Gastrocnemius medialis (tissue), 4 donors: Measurements from ENCODE around the gene CCDC177. TPM values are rescaled to one million over a fixed set of nuclear protein-coding genes. Genes with fewer than 3 reads are reported as not detected.

Source experiments
- ATAC-seq, 2 donors: fragments of 150-250 bp; one replicate each; pipeline ENCODE4 v1.9.1; 2016
- DNase-seq, 2 donors: peaks; one replicate each; pipeline ENCODE4 v3.0.0-alpha.2; 2019
- H3K27ac ChIP-seq, 4 donors: fragments of 200-600 bp; sonication (generic); 1 replicate in 1 of 4; 2 replicates in 3 of 4; pipeline ENCODE4 v1.5.1; 2016 to 2018; ENCODE audit warnings: mild to moderate bottlenecking in 2 of 4, moderate library complexity in 1 of 4
- H3K27me3 ChIP-seq, 3 donors: fragments of 200-600 bp; sonication (generic) in 2 of 3; 1 replicate in 1 of 3; 2 replicates in 2 of 3; pipeline versions ENCODE4 v1.5.1 to v1.6.0; 2016 to 2019; ENCODE audit warnings: mild to moderate bottlenecking in 1 of 3, moderate library complexity in 1 of 3
- H3K36me3 ChIP-seq, 2 donors: fragments of 200-600 bp; sonication (generic) in 1 of 2; one replicate each; pipeline ENCODE4 v1.5.1; 2017 to 2018
- H3K4me1 ChIP-seq, 2 donors: fragments of 200-600 bp; sonication (generic) in 1 of 2; one replicate each; pipeline ENCODE4 v1.5.1; 2016 to 2017; ENCODE audit warnings: mild to moderate bottlenecking in 2 of 2
- H3K4me3 ChIP-seq, 4 donors: fragments of 200-600 bp; sonication (generic) in 3 of 4; 1 replicate in 1 of 4; 2 replicates in 3 of 4; pipeline ENCODE4 v1.5.1; 2016 to 2019; ENCODE audit warnings: mild to moderate bottlenecking in 2 of 4
- H3K9me3 ChIP-seq, 3 donors: fragments of 200-600 bp; sonication (generic) in 2 of 3; 1 replicate in 1 of 3; 2 replicates in 2 of 3; pipeline ENCODE4 v1.5.1; 2016 to 2019
- POLR2A ChIP-seq, 2 donors: fragments of 450-650 bp; IDR thresholded peaks; one replicate each; pipeline ENCODE4 v1.6.1; 2017; ENCODE audit warnings: antibody characterized with exemption in 2 of 2, mild to moderate bottlenecking in 2 of 2, moderate library complexity in 2 of 2
- in situ Hi-C, 4 donors: fragments of 200-750 bp; cut with MboI; loops; one replicate each; pipeline versions ENCODE4 v1.15.0 to v1.8.0; 2017; ENCODE audit warnings: low sequenced_read_pairs in 4 of 4
- intact Hi-C: fragments of 100-400 bp; cut with DNase I; formaldehyde crosslinking; loops from one replicate; pipeline ENCODE4 v1.15.1; 2023; ENCODE audit warnings: low total_unique reads
- total RNA-seq, 4 donors: library from RNA; depleted of rRNA; stranded (reverse); fragments of >200 nt; gene quantifications; one replicate each; pipeline versions ENCODE4 v1.1.0 to v1.2.3, GENCODE V29; 2016
- TF ChIP-seq, protein P1 (sequence below), 5 experiments: fragments of 450-650 bp in 3 of 5; fragments of 200-600 bp in 2 of 5; sonication (generic) in 2 of 5; IDR thresholded peaks in 4 of 5; conservative IDR thresholded peaks in 1 of 5; 1 replicate in 4 of 5; 2 replicates in 1 of 5; pipeline ENCODE4 v1.5.1; 2016 to 2019; ENCODE audit warnings: antibody characterized with exemption in 5 of 5, mild to moderate bottlenecking in 3 of 5, moderate library complexity in 3 of 5

CCDC177 gene
- total RNA-seq, 4 donors from 2014 or later = not detected

DNA sequence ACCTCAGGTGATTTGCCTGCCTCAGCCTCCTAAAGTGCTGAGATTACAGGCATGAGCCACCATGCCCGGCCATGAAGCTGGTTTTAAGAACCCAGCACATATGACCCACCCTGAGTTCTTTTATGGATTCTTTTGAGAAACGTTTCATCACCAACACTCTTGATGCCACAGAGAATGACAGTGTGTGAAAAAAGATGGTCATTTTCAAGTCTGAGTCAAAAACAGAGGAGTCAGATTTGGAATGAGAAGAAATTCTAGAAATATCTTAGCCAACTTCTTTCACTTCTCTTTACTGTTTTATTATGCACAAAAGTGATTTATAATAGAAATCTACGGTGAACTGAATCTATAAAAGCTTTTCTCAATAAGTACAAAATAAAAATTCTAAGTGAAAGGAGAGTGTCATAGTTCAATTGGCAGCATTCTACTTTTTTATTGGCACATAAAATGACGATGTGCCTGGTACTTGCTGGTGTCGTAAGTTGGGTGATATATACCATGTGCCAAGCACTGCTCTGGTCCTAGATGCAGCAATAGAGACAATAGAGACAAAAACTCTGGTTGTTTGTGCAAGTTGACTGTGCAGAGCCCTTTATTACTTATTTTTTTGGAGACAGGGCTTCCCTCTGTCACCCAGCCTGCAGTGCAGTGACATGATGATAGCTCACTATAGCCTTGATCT lies 33.9 kb downstream of the CCDC177 start:
- no peak overlapping the region for H3K27ac ChIP-seq

DNA sequence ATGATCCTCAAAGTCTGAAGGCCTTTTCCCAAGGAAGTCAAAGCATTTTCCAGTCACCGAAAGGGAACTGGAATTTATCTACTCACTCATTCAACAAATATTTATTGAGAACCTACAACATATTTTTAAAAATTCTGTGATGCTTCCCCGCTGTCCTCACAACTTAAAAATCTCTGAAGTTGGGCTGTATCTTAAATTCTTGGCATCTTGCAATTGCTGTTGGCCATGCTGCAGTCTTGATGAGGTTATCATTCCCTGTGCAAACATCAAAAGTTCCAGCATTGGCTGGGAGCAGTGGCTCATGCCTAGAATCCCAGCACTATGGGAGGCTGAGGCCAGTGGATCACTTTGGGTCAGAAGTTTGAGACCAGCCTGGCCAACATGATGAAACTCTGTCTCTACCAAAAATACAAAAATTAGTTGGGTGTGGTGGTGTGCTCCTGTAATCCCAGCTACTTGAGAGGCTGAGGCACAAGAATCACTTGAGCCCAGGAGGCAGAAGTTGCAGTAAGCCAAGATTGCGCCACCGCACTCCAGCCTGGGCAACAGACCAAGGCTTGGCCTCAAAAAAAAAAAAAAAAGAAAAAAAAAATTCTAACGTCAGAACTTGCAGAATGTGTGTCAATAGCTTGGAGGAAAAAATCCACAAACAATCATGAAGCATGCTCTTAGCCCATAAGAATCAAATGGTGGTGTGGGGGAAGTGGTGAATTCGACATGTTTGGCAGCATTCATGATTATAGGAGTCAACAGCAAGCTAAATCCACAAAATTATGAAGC lies 34.9 kb downstream of the CCDC177 start:
- Histone ChIP-seq H3K27ac (no peak overlapping the region), H3K4me1 (peaks cover 0 to 3% of the 10 kb centered on the region in 2 donors), H3K27me3 (no peaks in the 10 kb centered on the region), H3K4me3 (no peak overlapping the region), H3K9me3 (no peaks in the 10 kb centered on the region), H3K36me3 (no peaks in the 10 kb centered on the region)
- no peak for DNase-seq
- in situ Hi-C loops = no loop called here
- intact Hi-C loops = no loop called here
- TF ChIP-seq, protein P1, sequence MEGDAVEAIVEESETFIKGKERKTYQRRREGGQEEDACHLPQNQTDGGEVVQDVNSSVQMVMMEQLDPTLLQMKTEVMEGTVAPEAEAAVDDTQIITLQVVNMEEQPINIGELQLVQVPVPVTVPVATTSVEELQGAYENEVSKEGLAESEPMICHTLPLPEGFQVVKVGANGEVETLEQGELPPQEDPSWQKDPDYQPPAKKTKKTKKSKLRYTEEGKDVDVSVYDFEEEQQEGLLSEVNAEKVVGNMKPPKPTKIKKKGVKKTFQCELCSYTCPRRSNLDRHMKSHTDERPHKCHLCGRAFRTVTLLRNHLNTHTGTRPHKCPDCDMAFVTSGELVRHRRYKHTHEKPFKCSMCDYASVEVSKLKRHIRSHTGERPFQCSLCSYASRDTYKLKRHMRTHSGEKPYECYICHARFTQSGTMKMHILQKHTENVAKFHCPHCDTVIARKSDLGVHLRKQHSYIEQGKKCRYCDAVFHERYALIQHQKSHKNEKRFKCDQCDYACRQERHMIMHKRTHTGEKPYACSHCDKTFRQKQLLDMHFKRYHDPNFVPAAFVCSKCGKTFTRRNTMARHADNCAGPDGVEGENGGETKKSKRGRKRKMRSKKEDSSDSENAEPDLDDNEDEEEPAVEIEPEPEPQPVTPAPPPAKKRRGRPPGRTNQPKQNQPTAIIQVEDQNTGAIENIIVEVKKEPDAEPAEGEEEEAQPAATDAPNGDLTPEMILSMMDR (IDR thresholded peaks at IDR 0.05 in 4 of 5, conservative IDR thresholded peaks at IDR 0.05 in 1 of 5) = no peak
- TF ChIP-seq POLR2A (IDR thresholded peaks at IDR 0.05) = no peak
- ATAC-seq = no peak

More for the DNA sequence above, 33.9 kb downstream of the CCDC177 start:
- no peaks in the 10 kb centered on the region for H3K27me3 ChIP-seq
- DNase-seq (no peak), ATAC-seq (no peak)
- H3K4me3 ChIP-seq = no peak overlapping the region
- H3K36me3 ChIP-seq = no peaks in the 10 kb centered on the region
- in situ Hi-C loops = no loop called here
- H3K4me1 ChIP-seq = no peaks in the 10 kb centered on the region
- no peaks in the 10 kb centered on the region for H3K9me3 ChIP-seq
- intact Hi-C loops = no loop called here
- no peak for TF ChIP-seq POLR2A (IDR thresholded peaks at IDR 0.05)
- TF ChIP-seq, protein P1 (IDR thresholded peaks at IDR 0.05 in 4 of 5, conservative IDR thresholded peaks at IDR 0.05 in 1 of 5) = no peak

DNA sequence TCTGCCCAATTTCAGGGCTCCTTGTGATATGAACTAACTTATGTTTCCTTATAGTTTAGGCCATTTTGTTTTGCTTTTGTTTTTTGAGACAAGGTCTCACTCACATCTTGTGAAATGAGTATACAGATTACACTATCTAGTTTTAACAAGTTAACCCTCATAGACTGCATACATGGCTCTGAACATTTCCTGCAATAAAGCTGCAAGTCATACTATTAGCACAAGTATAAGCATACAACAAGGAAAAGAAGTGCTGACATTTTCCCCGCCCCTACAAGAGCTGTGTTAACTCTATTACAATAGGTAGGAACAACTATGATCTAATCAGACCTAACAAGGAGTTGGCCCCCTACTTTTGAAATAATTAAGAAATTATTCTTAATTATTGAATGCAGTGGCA lies 35.9 kb downstream of the CCDC177 start:
- no peak overlapping the region for H3K4me3 ChIP-seq
- intact Hi-C loops = no loop called here
- no peak overlapping the region for H3K27ac ChIP-seq
- no peaks in the 10 kb centered on the region for H3K36me3 ChIP-seq
- DNase-seq (no peak), ATAC-seq (no peak)
- H3K4me1 ChIP-seq = peaks cover 0 to 3% of the 10 kb centered on the region in 2 donors
- H3K9me3 ChIP-seq = no peaks in the 10 kb centered on the region
- no peaks in the 10 kb centered on the region for H3K27me3 ChIP-seq
- TF ChIP-seq POLR2A (IDR thresholded peaks at IDR 0.05) = no peak
- TF ChIP-seq, protein P1 (IDR thresholded peaks at IDR 0.05 in 4 of 5, conservative IDR thresholded peaks at IDR 0.05 in 1 of 5) = no peak
- in situ Hi-C loops = no loop called here

DNA sequence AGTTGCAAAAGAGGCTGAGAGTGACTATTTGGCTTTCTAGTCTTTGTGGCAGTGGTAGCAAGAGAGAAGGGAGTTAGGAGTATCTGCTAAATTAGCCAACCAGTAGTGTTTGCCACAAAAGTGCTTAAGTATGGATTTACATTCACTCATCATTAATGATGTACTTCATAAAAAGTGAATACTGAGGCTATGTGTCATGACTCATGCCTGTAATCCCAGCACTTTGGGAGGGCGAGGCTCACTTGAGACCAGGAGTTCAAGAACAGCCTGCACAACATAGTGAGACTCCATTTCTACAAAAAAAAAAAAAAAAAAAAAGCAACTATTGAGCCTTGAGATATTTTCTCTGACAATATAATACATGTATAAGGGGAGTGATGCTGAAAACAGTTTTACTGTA lies 36.8 kb downstream of the CCDC177 start:
- ATAC-seq (no peak), DNase-seq (no peak)
- Histone ChIP-seq H3K9me3 (no peaks in the 10 kb centered on the region), H3K36me3 (no peaks in the 10 kb centered on the region), H3K4me3 (no peak overlapping the region), H3K4me1 (peaks cover 0 to 3% of the 10 kb centered on the region in 2 donors), H3K27ac (no peak overlapping the region), H3K27me3 (no peaks in the 10 kb centered on the region)
- TF ChIP-seq, protein P1 (IDR thresholded peaks at IDR 0.05 in 4 of 5, conservative IDR thresholded peaks at IDR 0.05 in 1 of 5) = no peak
- TF ChIP-seq POLR2A (IDR thresholded peaks at IDR 0.05) = no peak
- intact Hi-C loops (no loop called here), in situ Hi-C loops (no loop called here)
